B cell (primary cell): ENCODE data around the gene ADRM1. TPM values are rescaled to one million over a fixed set of nuclear protein-coding genes. Genes with fewer than 3 reads are reported as not detected.
A peak's percentile ranks its signal among the peaks of the same experiment; 100 is the strongest.

ENCODE experiments used
- ATAC-seq: fragments of 200-7000 bp; cut with Tn5 transposase; one replicate; pipeline ENCODE4 v1.10.0; 2021; ENCODE audit warnings: low read depth, mild to moderate bottlenecking, moderate number of reproducible peaks, moderate library complexity
- CTCF ChIA-PET: fragments of 350-600 bp; sonication (Branson Sonifier 250); formaldehyde crosslinking; loops from one replicate; lab custom pipeline; 2021; ENCODE audit warnings: antibody characterized with exemption, inconsistent platforms; lab: Charles Lee
- POLR2A ChIA-PET: fragments of 350-600 bp; sonication (Branson Sonifier 250); formaldehyde crosslinking; loops from one replicate; lab custom pipeline; 2021; ENCODE audit warnings: antibody characterized with exemption; lab: Charles Lee
- DNase-seq: peaks from one replicate; pipeline ENCODE4 v3.0.0; 2013
- H2AFZ ChIP-seq: 2 replicates; pipeline ENCODE4 v1.6.1; 2012; ENCODE audit warnings: mild to moderate bottlenecking, low read depth, low read length; ENCODE audit not compliant: insufficient read depth, poor library complexity, severe bottlenecking
- H3K27ac ChIP-seq, 2 donors: 1 replicate in 1 of 2; 2 replicates in 1 of 2; pipeline ENCODE4 v1.5.1; 2012 to 2013; ENCODE audit warnings: low read length in 2 of 2, mild to moderate bottlenecking in 2 of 2, moderate library complexity in 1 of 2
- H3K27me3 ChIP-seq, 4 experiments: fragments of 200-600 bp in 1 of 4; sonication (generic) in 1 of 4; replicated peaks in 1 of 4; 1 replicate in 2 of 4; 2 replicates in 2 of 4; pipeline versions ENCODE4 v1.6.1 to v1.7.0; 2013 to 2016; ENCODE audit warnings: low read length in 3 of 4, mild to moderate bottlenecking in 2 of 4, mixed read lengths in 1 of 4, moderate library complexity in 1 of 4; ENCODE audit not compliant: insufficient read depth in 4 of 4, control insufficient read depth in 3 of 4; ENCODE audit errors: control extremely low read depth in 1 of 4
- H3K36me3 ChIP-seq, 2 experiments: replicated peaks in 1 of 2; 1 replicate in 1 of 2; 2 replicates in 1 of 2; pipeline versions ENCODE4 v1.6.1 to v1.7.1; 2013; ENCODE audit warnings: low read length in 1 of 2; ENCODE audit not compliant: insufficient read depth in 2 of 2, control insufficient read depth in 1 of 2; ENCODE audit errors: control extremely low read depth in 1 of 2, extremely low read depth in 1 of 2
- H3K4me1 ChIP-seq, 2 donors: fragments of 200-600 bp in 1 of 2; sonication (generic) in 1 of 2; 1 replicate in 1 of 2; 2 replicates in 1 of 2; pipeline versions ENCODE4 v1.5.1 to v1.6.1; 2013 to 2017; ENCODE audit warnings: low read length in 2 of 2; ENCODE audit not compliant: control insufficient read depth in 2 of 2, insufficient read depth in 2 of 2
- H3K4me2 ChIP-seq: replicated peaks from 2 replicates; pipeline ENCODE3; 2012; ENCODE audit warnings: mild to moderate bottlenecking, low read depth, low read length; ENCODE audit not compliant: poor library complexity, severe bottlenecking
- H3K4me3 ChIP-seq, 5 experiments: fragments of 200-600 bp in 1 of 5; sonication (generic) in 1 of 5; 1 replicate in 3 of 5; 2 replicates in 2 of 5; pipeline versions ENCODE4 v1.5.1 to v1.7.0; 2011 to 2016; ENCODE audit warnings: low read length in 4 of 5, mild to moderate bottlenecking in 4 of 5, low read depth in 2 of 5, control low read depth in 1 of 5, moderate library complexity in 1 of 5; ENCODE audit not compliant: insufficient read depth in 1 of 5; ENCODE audit errors: control extremely low read depth in 1 of 5, extremely low read depth in 1 of 5
- H3K79me2 ChIP-seq: fragments of 200-600 bp; sonication (generic); one replicate; pipeline ENCODE4 v1.6.0; 2016; ENCODE audit warnings: low read length; ENCODE audit not compliant: control insufficient read depth, insufficient read depth
- H3K9ac ChIP-seq: fragments of 200-600 bp; sonication (generic); 2 replicates; pipeline ENCODE4 v1.6.1; 2017; ENCODE audit warnings: mild to moderate bottlenecking, low read length, moderate library complexity
- H3K9me3 ChIP-seq, 3 donors: one replicate each; pipeline versions ENCODE4 v1.6.1 to v1.7.1; 2013; ENCODE audit warnings: low read length in 2 of 3; ENCODE audit not compliant: control insufficient read depth in 2 of 3, insufficient read depth in 1 of 3; ENCODE audit errors: control extremely low read depth in 1 of 3
- H4K20me1 ChIP-seq: 2 replicates; pipeline ENCODE4 v1.6.0; 2012; ENCODE audit warnings: mild to moderate bottlenecking, low read length; ENCODE audit not compliant: insufficient read depth, control insufficient read depth, poor library complexity, severe bottlenecking
- H3K27ac Mint-ChIP-seq: one replicate; pipeline ENCODE4 v1.8.0; 2021; ENCODE audit warnings: mixed read lengths
- H3K27me3 Mint-ChIP-seq: one replicate; pipeline ENCODE4 v1.8.0; 2021; ENCODE audit warnings: mixed read lengths
- H3K4me1 Mint-ChIP-seq: one replicate; pipeline ENCODE4 v1.8.0; 2021; ENCODE audit warnings: mixed read lengths
- H3K4me3 Mint-ChIP-seq: one replicate; pipeline ENCODE4 v1.8.0; 2021; ENCODE audit warnings: mixed read lengths
- H3K9me3 Mint-ChIP-seq: one replicate; pipeline ENCODE4 v1.8.0; 2022; ENCODE audit warnings: mixed read lengths; ENCODE audit not compliant: insufficient read depth
- CTCF ChIP-seq: fragments of 200-600 bp; IDR thresholded peaks from one replicate; pipeline ENCODE4 v1.8.0; 2022; ENCODE audit warnings: antibody characterized with exemption, mild to moderate bottlenecking
- EZH2 ChIP-seq: IDR thresholded peaks from 2 replicates; pipeline ENCODE4 v1.6.1; 2012; ENCODE audit warnings: borderline replicate concordance, low read depth, mild to moderate bottlenecking, moderate library complexity, low read length; ENCODE audit not compliant: insufficient read depth, poor library complexity, severe bottlenecking
- whole genome bisulfite sequencing: methylation state at CpG from one replicate; pipeline ENCODE4 v1.1.5; 2013; ENCODE audit warnings: missing lambda C conversion rate; ENCODE audit not compliant: insufficient coverage; 5-methylcytosine and 5-hydroxymethylcytosine counted together
- intact Hi-C: fragments of 100-400 bp; cut with micrococcal nuclease; formaldehyde crosslinking; loops from one replicate; pipeline ENCODE4 v1.10.0; 2022
- polyA plus RNA-seq: library from polyadenylated mRNA; depleted of rRNA; stranded (reverse); fragments of >200 nt; gene quantifications from 2 replicates; pipeline ENCODE4 v1.2.3, GENCODE V29; 2012
- total RNA-seq, 2 donors: library from RNA; stranded (reverse); fragments of 120-200 nt in 1 of 2; gene quantifications; 1 replicate in 1 of 2; 2 replicates in 1 of 2; pipeline versions ENCODE4 v1.2.3 to v1.2.4, GENCODE V29; 2013 to 2022

ADRM1 gene
- total and polyA plus RNA-seq, 2 donors (not counting 1 experiment from before 2014, with no cell fraction given): 73.9 to 87.2 TPM

- H3K4me1 ChIP-seq: peaks cover 0 to 31% of the 10 kb centered on the region in 2 donors
- no peak for DNase-seq
- peak overlapping the region; percentile 28 for H3K4me2 ChIP-seq
- no peaks in the 10 kb centered on the region for H3K79me2 ChIP-seq
- no peaks in the 10 kb centered on the region for H3K9me3 Mint-ChIP-seq
- WGBS: 93% methylated on average over 26 of the region's 29 CpGs
- peak overlapping the region; percentile 18 for H3K4me3 Mint-ChIP-seq
- H3K9ac ChIP-seq: no peak overlapping the region
- H3K36me3 ChIP-seq: peaks cover 0 to 42% of the 10 kb centered on the region in 2 experiments
- H3K27ac ChIP-seq: peak overlapping the region in 1 of 2 donors; percentile 41
- H3K9me3 ChIP-seq: no peaks in the 10 kb centered on the region
- H2AFZ ChIP-seq: no peak overlapping the region
- ATAC-seq: no peak
- peaks cover 24% of the 10 kb centered on the region for H3K4me1 Mint-ChIP-seq
- intact Hi-C loops: no loop called here
- no peaks in the 10 kb centered on the region for H4K20me1 ChIP-seq
- no peak overlapping the region for H3K4me3 ChIP-seq
- H3K27me3 ChIP-seq: no peaks in the 10 kb centered on the region
- POLR2A ChIA-PET: interaction anchor here (0.5 to 0.7 kb wide), 2 partner anchors 49 to 113 kb away, joined by 3 read pairs; no protein-coding TSS in a partner anchor
- no peaks in the 10 kb centered on the region for H3K27me3 Mint-ChIP-seq
- H3K27ac Mint-ChIP-seq: peak overlapping the region; percentile 75
- CTCF ChIA-PET: interaction anchor here (1.0 kb wide), 1 partner anchor 11 kb away, joined by 3 read pairs; the partner anchor contains the start of gene ADRM1
- no peak for TF ChIP-seq CTCF
- no peak for TF ChIP-seq EZH2
Observed at GRCh38 chr20:62291251-62292066, 11.3 kb upstream of the ADRM1 start.

- TF ChIP-seq EZH2: no peak
- no peak for TF ChIP-seq CTCF
- intact Hi-C loops: no loop called here
- H3K79me2 ChIP-seq: no peaks in the 10 kb centered on the region
- no peak overlapping the region for H3K4me3 ChIP-seq
- H2AFZ ChIP-seq: no peak overlapping the region
- Mint-ChIP-seq H3K9me3 (no peaks in the 10 kb centered on the region), H3K27ac (peak overlapping the region; percentile 75), H3K4me1 (peaks cover 26% of the 10 kb centered on the region), H3K4me3 (peak overlapping the region; percentile 39), H3K27me3 (no peaks in the 10 kb centered on the region)
- ATAC-seq: peak; percentile 71
- H4K20me1 ChIP-seq: no peaks in the 10 kb centered on the region
- no peaks in the 10 kb centered on the region for H3K9me3 ChIP-seq
- DNase-seq: peak; percentile 59
- CTCF ChIA-PET: interaction anchor here (1.0 kb wide), 1 partner anchor 10 kb away, joined by 3 read pairs; the partner anchor contains the start of gene ADRM1
- no peaks in the 10 kb centered on the region for H3K27me3 ChIP-seq
- H3K4me1 ChIP-seq: peaks cover 0 to 36% of the 10 kb centered on the region in 2 donors
- no peak overlapping the region for H3K9ac ChIP-seq
- peaks cover 0 to 41% of the 10 kb centered on the region in 2 experiments for H3K36me3 ChIP-seq
- POLR2A ChIA-PET: interaction anchor here (0.5 to 0.7 kb wide), 2 partner anchors 48 to 94 kb away, joined by 3 read pairs; no protein-coding TSS in a partner anchor
- peak overlapping the region; percentile 28 for H3K4me2 ChIP-seq
- H3K27ac ChIP-seq: peak overlapping the region; percentile 35 to 41
- WGBS: 92% methylated on average over 2 of the region's 11 CpGs
Observed at GRCh38 chr20:62292108-62292507, 10.7 kb upstream of the ADRM1 start.
